Kidney (tissue), 14 donors: ENCODE results near the gene PRTG. TPM values are rescaled to one million over a fixed set of nuclear protein-coding genes. Genes with fewer than 3 reads are reported as not detected.

Source experiments
- DNase-seq, 5 donors: peaks; one replicate each; pipeline ENCODE4 v3.0.0-alpha.2; 2013 to 2020
- FAIRE-seq: peaks from 2 replicates; lab custom pipeline; 2012; peaks lifted over from hg19 to GRCh38; lab: Jason Lieb, UNC
- H3K27ac ChIP-seq, 2 donors: one replicate each; pipeline ENCODE4 v1.7.0; 2013; ENCODE audit warnings: low read depth in 2 of 2, low read length in 2 of 2, inconsistent platforms in 1 of 2
- H3K27me3 ChIP-seq: one replicate; pipeline ENCODE4 v1.7.1; 2013; ENCODE audit warnings: low read length, inconsistent platforms; ENCODE audit not compliant: control insufficient read depth, insufficient read depth
- H3K36me3 ChIP-seq, 3 donors: one replicate each; pipeline versions ENCODE4 v1.7.0 to v1.7.1; 2013; ENCODE audit warnings: low read length in 3 of 3, control low read depth in 1 of 3, inconsistent platforms in 1 of 3; ENCODE audit not compliant: insufficient read depth in 3 of 3, control insufficient read depth in 2 of 3
- H3K4me1 ChIP-seq, 3 donors: one replicate each; pipeline versions ENCODE4 v1.7.0 to v1.7.1; 2013; ENCODE audit warnings: low read length in 3 of 3, inconsistent platforms in 1 of 3, low read depth in 1 of 3; ENCODE audit not compliant: control insufficient read depth in 2 of 3, insufficient read depth in 2 of 3
- H3K4me3 ChIP-seq, 3 donors: one replicate each; pipeline versions ENCODE4 v1.7.0 to v1.8.1; 2013; ENCODE audit warnings: low read length in 3 of 3, control low read depth in 1 of 3, inconsistent platforms in 1 of 3
- H3K9ac ChIP-seq, 3 donors: one replicate each; pipeline versions ENCODE4 v1.7.0 to v1.7.1; 2013; ENCODE audit warnings: low read length in 3 of 3, control low read depth in 1 of 3, inconsistent platforms in 1 of 3
- H3K9me3 ChIP-seq, 3 donors: one replicate each; pipeline versions ENCODE4 v1.7.0 to v1.7.1; 2013; ENCODE audit warnings: low read length in 3 of 3, control low read depth in 1 of 3, inconsistent platforms in 1 of 3; ENCODE audit not compliant: control insufficient read depth in 2 of 3, insufficient read depth in 1 of 3
- intact Hi-C: fragments of 100-400 bp; cut with DNase I; formaldehyde crosslinking; loops from one replicate; pipeline ENCODE4 v1.11.1; 2022
- polyA plus RNA-seq: library from polyadenylated mRNA; stranded (reverse); fragments of 350-450 nt; fragmentation: Illumina TruSeq; extraction: RNeasy Lipid Tissue Mini Kit (QIAGEN cat#74804); gene quantifications from one replicate; pipeline ENCODE4 v1.2.3, GENCODE V29; 2014; ENCODE audit warnings: low read depth, low replicate concordance; ENCODE audit not compliant: insufficient read depth
- total RNA-seq: library from RNA; stranded (reverse); fragmentation: NEBNext Ultra II Directional; extraction: Animal tissue kit (Norgen Biotek cat#: 25700); gene quantifications from one replicate; pipeline ENCODE4 v1.2.1, GENCODE V29; 2021
- TF ChIP-seq, protein P1 (sequence below): IDR thresholded peaks from 3 replicates; pipeline ENCODE4 v1.5.1; 2012; ENCODE audit warnings: mild to moderate bottlenecking, moderate library complexity, borderline replicate concordance; ENCODE audit not compliant: insufficient read depth; ENCODE audit errors: extremely low read depth
- donor health status: control.
- donor health status: control.
- donor health status: control.
- donor health status: control.
- donor health status: control.
- donor health status: DM: yes; HTN: yes; CAD: no.
- donor health status: Normal renal cell carcinoma (clear cell type).

PRTG gene
- total and polyA plus RNA-seq, 2 donors from 2014 or later, result 0.84 to 6.4 TPM

DNA sequence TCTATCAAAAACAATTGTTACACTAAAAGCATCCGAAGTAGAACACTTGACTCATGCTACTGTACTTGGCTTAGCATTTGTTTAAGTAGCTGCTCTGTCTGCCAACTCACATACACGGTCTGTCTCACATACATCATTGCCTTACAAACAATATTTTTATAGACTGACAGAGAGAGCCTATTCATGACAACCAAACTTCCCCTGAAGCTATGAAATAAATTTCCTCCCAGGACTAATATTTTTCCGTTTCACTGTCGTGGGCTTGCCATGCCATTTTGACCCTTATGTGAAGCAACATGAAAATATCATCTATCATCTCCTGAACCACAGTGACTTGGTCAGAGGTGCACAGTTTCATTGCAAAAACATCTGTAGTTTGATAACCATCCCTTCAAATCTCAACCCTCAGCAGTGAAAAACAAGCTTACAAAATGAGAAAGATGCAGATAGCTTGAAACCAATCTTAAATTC is 88.4 kb downstream of the PRTG start:
- Histone ChIP-seq H3K9ac (no peak overlapping the region), H3K4me1 (no peaks in the 10 kb centered on the region), H3K4me3 (no peak overlapping the region), H3K27ac (no peak overlapping the region), H3K27me3 (no peaks in the 10 kb centered on the region), H3K36me3 (no peaks in the 10 kb centered on the region), H3K9me3 (no peaks in the 10 kb centered on the region)
- peak in 2 of 5 donors; percentile 53 to 77 for DNase-seq
- FAIRE-seq, result no peak
- intact Hi-C loops, result no loop called here
- TF ChIP-seq, protein P1, sequence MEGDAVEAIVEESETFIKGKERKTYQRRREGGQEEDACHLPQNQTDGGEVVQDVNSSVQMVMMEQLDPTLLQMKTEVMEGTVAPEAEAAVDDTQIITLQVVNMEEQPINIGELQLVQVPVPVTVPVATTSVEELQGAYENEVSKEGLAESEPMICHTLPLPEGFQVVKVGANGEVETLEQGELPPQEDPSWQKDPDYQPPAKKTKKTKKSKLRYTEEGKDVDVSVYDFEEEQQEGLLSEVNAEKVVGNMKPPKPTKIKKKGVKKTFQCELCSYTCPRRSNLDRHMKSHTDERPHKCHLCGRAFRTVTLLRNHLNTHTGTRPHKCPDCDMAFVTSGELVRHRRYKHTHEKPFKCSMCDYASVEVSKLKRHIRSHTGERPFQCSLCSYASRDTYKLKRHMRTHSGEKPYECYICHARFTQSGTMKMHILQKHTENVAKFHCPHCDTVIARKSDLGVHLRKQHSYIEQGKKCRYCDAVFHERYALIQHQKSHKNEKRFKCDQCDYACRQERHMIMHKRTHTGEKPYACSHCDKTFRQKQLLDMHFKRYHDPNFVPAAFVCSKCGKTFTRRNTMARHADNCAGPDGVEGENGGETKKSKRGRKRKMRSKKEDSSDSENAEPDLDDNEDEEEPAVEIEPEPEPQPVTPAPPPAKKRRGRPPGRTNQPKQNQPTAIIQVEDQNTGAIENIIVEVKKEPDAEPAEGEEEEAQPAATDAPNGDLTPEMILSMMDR, result no peak

DNA sequence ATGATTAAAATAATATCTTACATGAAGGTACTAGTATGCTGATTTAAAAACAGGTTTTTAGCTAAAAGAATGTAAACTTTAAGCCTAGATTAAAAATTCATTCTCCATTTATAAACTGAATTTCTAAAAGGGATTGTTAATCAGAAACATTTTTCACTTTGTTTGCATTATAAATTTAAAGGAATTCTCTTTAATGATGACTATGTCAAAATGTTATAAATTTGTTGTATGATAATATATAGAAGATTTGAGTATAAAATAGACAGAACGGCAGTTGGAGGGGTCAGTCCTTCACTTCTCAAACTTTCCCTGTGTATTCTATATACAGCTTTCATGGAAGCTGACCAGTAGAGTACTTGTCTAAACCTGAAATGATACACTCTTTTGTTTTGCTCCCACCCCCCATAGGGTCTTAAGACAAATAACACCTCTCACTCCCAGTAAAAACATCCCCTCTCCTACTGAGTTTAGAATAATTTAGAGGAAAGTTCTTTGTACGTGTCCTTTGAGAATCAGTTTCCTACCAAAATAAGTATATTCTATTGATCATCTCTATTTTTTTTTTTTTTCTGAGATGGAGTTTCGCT is 90.0 kb downstream of the PRTG start:
- Histone ChIP-seq H3K27ac (no peak overlapping the region), H3K9ac (no peak overlapping the region), H3K36me3 (no peaks in the 10 kb centered on the region), H3K4me3 (no peak overlapping the region), H3K9me3 (no peaks in the 10 kb centered on the region), H3K27me3 (no peaks in the 10 kb centered on the region), H3K4me1 (no peaks in the 10 kb centered on the region)
- FAIRE-seq, result peak; percentile 33
- intact Hi-C loops, result no loop called here
- TF ChIP-seq, protein P1, result no peak
- no peak for DNase-seq

DNA sequence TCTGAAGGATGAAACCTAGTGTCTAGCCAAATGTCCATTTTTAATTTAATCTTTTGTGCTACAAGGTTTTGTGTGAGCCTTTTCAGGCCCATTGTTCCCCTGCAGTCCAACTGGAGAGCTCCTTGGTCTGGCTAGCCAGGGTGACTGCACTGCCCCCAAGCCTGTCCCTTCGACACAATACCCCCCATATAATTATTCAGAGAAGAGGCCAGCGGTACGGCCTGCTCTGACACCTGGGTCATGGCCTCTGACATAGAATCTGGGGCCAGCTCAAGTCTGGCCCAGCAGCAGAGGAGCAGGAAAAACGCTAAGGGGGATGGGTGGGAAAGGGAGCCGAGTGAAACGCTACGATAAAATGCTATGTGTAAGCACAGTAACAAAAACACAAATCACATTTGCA is 90.6 kb downstream of the PRTG start:
- Histone ChIP-seq H3K4me3 (no peak overlapping the region), H3K27me3 (no peaks in the 10 kb centered on the region), H3K4me1 (no peaks in the 10 kb centered on the region), H3K9ac (no peak overlapping the region), H3K27ac (no peak overlapping the region), H3K36me3 (no peaks in the 10 kb centered on the region), H3K9me3 (no peaks in the 10 kb centered on the region)
- intact Hi-C loops, result no loop called here
- no peak for FAIRE-seq
- peak in 1 of 5 donors; percentile 27 for DNase-seq
- TF ChIP-seq, protein P1, result no peak
